HepG2 (cell line): Measurements from ENCODE around the gene PLCG2. TPM values are rescaled to one million over a fixed set of nuclear protein-coding genes. Genes with fewer than 3 reads are reported as not detected.

Experiments
- ATAC-seq: fragments of 200-7000 bp; cut with Tn5 transposase; 3 replicates; pipeline ENCODE4 v1.9.1; 2020; ENCODE audit warnings: mild to moderate bottlenecking, moderate library complexity
- BruUV-seq: library from RNA; stranded (reverse); fragments of 400-500 nt; replicated peaks from 2 replicates; lab custom pipeline; 2021; lab: Mats Ljungman, UMichigan
- CTCF ChIA-PET: fragments of 300-600 bp; formaldehyde crosslinking; extraction: SDS; loops from one replicate; lab custom pipeline; 2021; ENCODE audit warnings: low total read pairs, inconsistent platforms, low intra/inter-chr PET ratio; lab: Yijun Ruan, JAX
- POLR2A ChIA-PET: fragments of 350-600 bp; sonication (Branson Sonifier 250); formaldehyde crosslinking; loops from one replicate; lab custom pipeline; 2020; ENCODE audit warnings: antibody characterized with exemption, inconsistent platforms; lab: Yijun Ruan, JAX
- DNase-seq: peaks from one replicate; pipeline ENCODE4 v3.0.0-alpha.2; 2015; ENCODE audit warnings: low spot score
- FAIRE-seq: peaks from 3 replicates; lab custom pipeline; 2011; peaks lifted over from hg19 to GRCh38; lab: Jason Lieb, UNC
- H2AFZ ChIP-seq: one replicate; pipeline ENCODE4 v1.6.1; 2011; ENCODE audit warnings: low read length, inconsistent platforms
- H3K27ac ChIP-seq: fragments of 300-600 bp; 3 replicates; pipeline ENCODE4 v1.8.0; 2011; ENCODE audit warnings: mixed run types, mild to moderate bottlenecking, mixed read lengths, low read length, inconsistent platforms; ENCODE audit not compliant: insufficient read depth; ENCODE audit errors: extremely low read length
- H3K27me3 ChIP-seq, 2 experiments: fragments of 200-600 bp in 1 of 2; 2 replicates in 1 of 2; 3 replicates in 1 of 2; pipeline versions ENCODE4 v1.6.0 to v1.8.0; 2011; ENCODE audit warnings: low read length in 2 of 2, mild to moderate bottlenecking in 2 of 2, moderate library complexity in 2 of 2, inconsistent platforms in 1 of 2; ENCODE audit not compliant: insufficient read depth in 2 of 2, control insufficient read depth in 1 of 2
- H3K36me3 ChIP-seq, 2 experiments: fragments of 200-600 bp in 1 of 2; replicated peaks in 1 of 2; 2 replicates in 1 of 2; 3 replicates in 1 of 2; pipeline versions ENCODE4 v1.5.1 to v1.8.0; 2011; ENCODE audit warnings: low read length in 2 of 2, inconsistent platforms in 1 of 2; ENCODE audit not compliant: insufficient read depth in 2 of 2, control insufficient read depth in 1 of 2
- H3K4me1 ChIP-seq: 2 replicates; pipeline ENCODE4 v1.5.1; 2012; ENCODE audit warnings: low read length, inconsistent platforms; ENCODE audit not compliant: insufficient read depth
- H3K4me2 ChIP-seq: 2 replicates; pipeline ENCODE4 v1.6.0; 2011; ENCODE audit warnings: low read depth, low read length, inconsistent platforms
- H3K4me3 ChIP-seq, 3 experiments: fragments of 200-600 bp in 1 of 3; sonication (generic), shearing (Covaris generic) in 1 of 3; replicated peaks in 1 of 3; 2 replicates each; pipeline ENCODE4 v1.5.1; 2011 to 2016; ENCODE audit warnings: low read length in 3 of 3, inconsistent platforms in 2 of 3, low read depth in 2 of 3, mild to moderate bottlenecking in 2 of 3, control low read depth in 1 of 3, mixed read lengths in 1 of 3; ENCODE audit not compliant: insufficient read depth in 1 of 3
- H3K79me2 ChIP-seq: one replicate; pipeline ENCODE4 v1.6.1; 2011; ENCODE audit warnings: low read length, inconsistent platforms; ENCODE audit not compliant: insufficient read depth
- H3K9ac ChIP-seq: 2 replicates; pipeline ENCODE4 v1.6.0; 2011; ENCODE audit warnings: mild to moderate bottlenecking, low read depth, low read length, inconsistent platforms; ENCODE audit not compliant: insufficient read depth
- H3K9me3 ChIP-seq: 2 replicates; pipeline ENCODE4 v1.5.1; 2012; ENCODE audit warnings: mild to moderate bottlenecking, low read length
- H4K20me1 ChIP-seq: 2 replicates; pipeline ENCODE4 v1.6.0; 2011; ENCODE audit warnings: inconsistent platforms, mild to moderate bottlenecking, low read length, moderate library complexity; ENCODE audit not compliant: insufficient read depth
- HNRNPL ChIP-seq: fragments of 200-400 bp; formaldehyde crosslinking; IDR thresholded peaks from 2 replicates; pipeline ENCODE4 v1.6.1; 2017; ENCODE audit warnings: mild to moderate bottlenecking, low read depth, low read length
- MZF1 ChIP-seq: sonication (generic); formaldehyde crosslinking; IDR thresholded peaks from 2 replicates; pipeline ENCODE4 v1.8.1; 2023; ENCODE audit warnings: mild to moderate bottlenecking, missing genetic modification reagents, borderline replicate concordance
- RBM39 ChIP-seq: fragments of 200-400 bp; formaldehyde crosslinking; IDR thresholded peaks from one replicate; pipeline ENCODE4 v1.6.1; 2018; ENCODE audit warnings: antibody characterized with exemption, mild to moderate bottlenecking, low read depth, low read length; ENCODE audit not compliant: poor library complexity, severe bottlenecking
- ZBTB8A ChIP-seq: sonication (generic); formaldehyde crosslinking; IDR thresholded peaks from 2 replicates; pipeline ENCODE4 v1.4.0; 2020; ENCODE audit warnings: mild to moderate bottlenecking, low read depth, missing genetic modification reagents, borderline replicate concordance
- ZEB1 ChIP-seq: IDR thresholded peaks from 2 replicates; pipeline ENCODE4 v1.6.1; 2012; ENCODE audit warnings: mild to moderate bottlenecking, low read depth, inconsistent platforms; ENCODE audit not compliant: insufficient replicate concordance
- ZNF337 ChIP-seq: sonication (generic); formaldehyde crosslinking; IDR thresholded peaks from 2 replicates; pipeline ENCODE4 v1.5.1; 2020; ENCODE audit warnings: missing genetic modification reagents, low read depth, mild to moderate bottlenecking, borderline replicate concordance
- WGBS: methylation state at CpG from one replicate; pipeline ENCODE4 v1.1.6; 2017; ENCODE audit warnings: low lambda C conversion rate; 5-methylcytosine and 5-hydroxymethylcytosine counted together
- in situ Hi-C: cut with HindIII; loops from 2 replicates; pipeline ENCODE4 v1.10.0; 2017; ENCODE audit warnings: low pct_unique_long_range_greater_than_20kb; ENCODE audit not compliant: extremely low pct_ligation_motif_present
- intact Hi-C: fragments of 100-400 bp; cut with micrococcal nuclease; formaldehyde crosslinking; loops from one replicate; pipeline ENCODE4 v1.10.0; 2022; ENCODE audit not compliant: unreplicated experiment
- polyA plus RNA-seq, 8 experiments: library from polyadenylated mRNA; depleted of rRNA in 3 of 8; stranded (reverse) in 7 of 8; unstranded in 1 of 8; fragments of >200 nt; fragmentation: Illumina TruSeq in 4 of 8; extraction: Trizol in 4 of 8; gene quantifications; 2 replicates each; pipeline versions ENCODE4 v1.2.1 to v1.2.3, GENCODE V29; 2011 to 2016; ENCODE audit warnings: low read depth in 4 of 8, missing spikeins in 1 of 8, mixed read lengths in 1 of 8; ENCODE audit not compliant: insufficient read depth in 1 of 8
- total RNA-seq, 5 experiments: library from RNA; depleted of rRNA; stranded (reverse); fragments of >200 nt; fragmentation: Illumina TruSeq; extraction: Trizol; gene quantifications; 2 replicates each; pipeline ENCODE4 v1.2.3, GENCODE V29; 2016; ENCODE audit warnings: low read depth in 1 of 5
- TF ChIP-seq, protein P1 (sequence below): sonication (generic); formaldehyde crosslinking; IDR thresholded peaks from 2 replicates; pipeline ENCODE4 v1.8.1; 2022; ENCODE audit warnings: mild to moderate bottlenecking, missing genetic modification reagents
- TF ChIP-seq, protein P2 (sequence below): sonication (generic); formaldehyde crosslinking; IDR thresholded peaks from 2 replicates; pipeline ENCODE4 v1.5.0; 2020; ENCODE audit warnings: mild to moderate bottlenecking, missing genetic modification reagents, borderline replicate concordance
- TF ChIP-seq, protein P3 (sequence below): sonication (generic); formaldehyde crosslinking; IDR thresholded peaks from 2 replicates; pipeline ENCODE4 v1.9.0; 2021; ENCODE audit warnings: missing genetic modification reagents, borderline replicate concordance

PLCG2 gene
- total and polyA plus RNA-seq, 2 of the 13 experiments (the other 11 are each of a cell fraction or from before 2014, with no cell fraction given), result 0.13 to 0.18 TPM

DNA sequence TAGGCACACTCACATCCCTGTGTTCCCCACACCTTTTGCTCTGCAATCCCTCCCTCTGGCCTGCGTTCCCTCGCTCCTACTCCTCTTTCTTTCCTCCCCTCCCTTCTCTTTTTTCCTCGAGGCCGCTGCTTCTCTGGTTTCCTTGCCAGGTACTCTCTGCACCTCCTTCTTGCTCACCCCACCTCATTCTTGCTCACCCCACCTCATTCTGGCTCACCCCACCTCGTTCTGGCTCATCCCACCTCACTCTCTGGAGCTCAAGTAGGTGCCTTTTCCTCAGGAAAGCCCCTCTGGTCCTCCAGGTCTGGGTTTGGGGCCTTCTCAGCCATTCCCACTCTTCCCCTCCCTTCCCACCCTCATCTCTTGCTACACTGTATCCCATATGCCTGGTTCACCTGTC, 103.5 kb downstream of the PLCG2 start:
- no peak for ATAC-seq
- TF ChIP-seq HNRNPL, result no peak
- no peak for TF ChIP-seq MZF1 (CRISPR knock-in tag)
- TF ChIP-seq RBM39, result no peak
- TF ChIP-seq, all 625 proteins: peak for 0
- H3K9ac ChIP-seq, result no peak overlapping the region
- whole genome bisulfite sequencing, result 4% methylated on average over 5 of the region's 5 CpGs
- H3K4me1 ChIP-seq, result peaks cover 3% of the 10 kb centered on the region; the same call in 1 of the 2 replicates
- POLR2A ChIA-PET, result no interaction called here
- DNase-seq, result no peak
- intact Hi-C loops (no loop called here), in situ Hi-C loops (no loop called here)
- H3K27ac ChIP-seq, result no peak overlapping the region
- no peaks in the 10 kb centered on the region for H3K79me2 ChIP-seq
- H3K9me3 ChIP-seq, result no peaks in the 10 kb centered on the region
- no peak for FAIRE-seq
- H3K36me3 ChIP-seq, result no peaks in the 10 kb centered on the region
- H3K4me3 ChIP-seq, result no peak overlapping the region
- H3K27me3 ChIP-seq, result peaks cover 11 to 30% of the 10 kb centered on the region in 2 experiments; a peak in 3 of 5 replicates
- H3K4me2 ChIP-seq, result no peak overlapping the region
- CTCF ChIA-PET, result no interaction called here
- H2AFZ ChIP-seq, result no peak overlapping the region
- no peaks in the 10 kb centered on the region for H4K20me1 ChIP-seq
- no TSS peak for BruUV-seq

DNA sequence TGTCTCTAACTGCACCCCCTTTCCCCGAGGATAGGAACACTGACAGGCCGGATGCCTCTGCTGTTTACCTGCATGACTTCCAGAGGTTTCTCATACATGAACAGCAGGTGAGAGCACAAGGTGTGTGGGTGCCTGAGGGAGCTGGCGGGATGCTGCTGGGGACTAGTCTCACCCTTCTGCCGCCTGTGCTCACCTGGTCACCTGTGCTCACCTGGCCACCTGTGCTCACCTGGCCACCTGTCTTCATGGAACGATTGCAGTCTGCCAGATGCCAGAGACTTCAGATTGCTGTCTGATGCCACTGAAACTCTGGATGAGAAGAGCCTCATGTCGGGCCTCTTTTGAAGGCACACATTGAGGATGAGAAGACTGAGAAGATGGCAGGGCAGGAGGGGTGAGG, 104.1 kb downstream of the PLCG2 start:
- Histone ChIP-seq H3K27ac (no peak overlapping the region), H4K20me1 (no peaks in the 10 kb centered on the region), H2AFZ (no peak overlapping the region), H3K4me1 (peaks cover 10% of the 10 kb centered on the region), H3K79me2 (no peaks in the 10 kb centered on the region), H3K4me3 (no peak overlapping the region), H3K27me3 (peaks cover 11 to 30% of the 10 kb centered on the region in 2 experiments; a peak in 3 of 5 replicates), H3K9me3 (no peaks in the 10 kb centered on the region), H3K9ac (no peak overlapping the region), H3K4me2 (no peak overlapping the region), H3K36me3 (no peaks in the 10 kb centered on the region)
- ChIA-PET POLR2A (no interaction called here), CTCF (no interaction called here)
- BruUV-seq, result no TSS peak
- TF ChIP-seq, protein P1, sequence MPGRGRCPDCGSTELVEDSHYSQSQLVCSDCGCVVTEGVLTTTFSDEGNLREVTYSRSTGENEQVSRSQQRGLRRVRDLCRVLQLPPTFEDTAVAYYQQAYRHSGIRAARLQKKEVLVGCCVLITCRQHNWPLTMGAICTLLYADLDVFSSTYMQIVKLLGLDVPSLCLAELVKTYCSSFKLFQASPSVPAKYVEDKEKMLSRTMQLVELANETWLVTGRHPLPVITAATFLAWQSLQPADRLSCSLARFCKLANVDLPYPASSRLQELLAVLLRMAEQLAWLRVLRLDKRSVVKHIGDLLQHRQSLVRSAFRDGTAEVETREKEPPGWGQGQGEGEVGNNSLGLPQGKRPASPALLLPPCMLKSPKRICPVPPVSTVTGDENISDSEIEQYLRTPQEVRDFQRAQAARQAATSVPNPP, result no peak
- peak; percentile 63 for TF ChIP-seq ZEB1
- TF ChIP-seq, protein P2, sequence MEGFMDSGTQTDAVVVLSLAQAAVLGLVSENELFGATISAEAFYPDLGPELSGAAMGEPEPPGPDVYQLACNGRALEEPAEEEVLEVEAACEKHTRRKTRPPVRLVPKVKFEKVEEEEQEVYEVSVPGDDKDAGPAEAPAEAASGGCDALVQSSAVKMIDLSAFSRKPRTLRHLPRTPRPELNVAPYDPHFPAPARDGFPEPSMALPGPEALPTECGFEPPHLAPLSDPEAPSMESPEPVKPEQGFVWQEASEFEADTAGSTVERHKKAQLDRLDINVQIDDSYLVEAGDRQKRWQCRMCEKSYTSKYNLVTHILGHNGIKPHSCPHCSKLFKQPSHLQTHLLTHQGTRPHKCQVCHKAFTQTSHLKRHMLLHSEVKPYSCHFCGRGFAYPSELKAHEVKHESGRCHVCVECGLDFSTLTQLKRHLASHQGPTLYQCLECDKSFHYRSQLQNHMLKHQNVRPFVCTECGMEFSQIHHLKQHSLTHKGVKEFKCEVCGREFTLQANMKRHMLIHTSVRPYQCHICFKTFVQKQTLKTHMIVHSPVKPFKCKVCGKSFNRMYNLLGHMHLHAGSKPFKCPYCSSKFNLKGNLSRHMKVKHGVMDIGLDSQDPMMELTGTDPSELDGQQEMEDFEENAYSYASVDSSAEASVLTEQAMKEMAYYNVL (CRISPR knock-in tag), result no peak
- no peak for TF ChIP-seq ZBTB8A
- TF ChIP-seq, protein P3, sequence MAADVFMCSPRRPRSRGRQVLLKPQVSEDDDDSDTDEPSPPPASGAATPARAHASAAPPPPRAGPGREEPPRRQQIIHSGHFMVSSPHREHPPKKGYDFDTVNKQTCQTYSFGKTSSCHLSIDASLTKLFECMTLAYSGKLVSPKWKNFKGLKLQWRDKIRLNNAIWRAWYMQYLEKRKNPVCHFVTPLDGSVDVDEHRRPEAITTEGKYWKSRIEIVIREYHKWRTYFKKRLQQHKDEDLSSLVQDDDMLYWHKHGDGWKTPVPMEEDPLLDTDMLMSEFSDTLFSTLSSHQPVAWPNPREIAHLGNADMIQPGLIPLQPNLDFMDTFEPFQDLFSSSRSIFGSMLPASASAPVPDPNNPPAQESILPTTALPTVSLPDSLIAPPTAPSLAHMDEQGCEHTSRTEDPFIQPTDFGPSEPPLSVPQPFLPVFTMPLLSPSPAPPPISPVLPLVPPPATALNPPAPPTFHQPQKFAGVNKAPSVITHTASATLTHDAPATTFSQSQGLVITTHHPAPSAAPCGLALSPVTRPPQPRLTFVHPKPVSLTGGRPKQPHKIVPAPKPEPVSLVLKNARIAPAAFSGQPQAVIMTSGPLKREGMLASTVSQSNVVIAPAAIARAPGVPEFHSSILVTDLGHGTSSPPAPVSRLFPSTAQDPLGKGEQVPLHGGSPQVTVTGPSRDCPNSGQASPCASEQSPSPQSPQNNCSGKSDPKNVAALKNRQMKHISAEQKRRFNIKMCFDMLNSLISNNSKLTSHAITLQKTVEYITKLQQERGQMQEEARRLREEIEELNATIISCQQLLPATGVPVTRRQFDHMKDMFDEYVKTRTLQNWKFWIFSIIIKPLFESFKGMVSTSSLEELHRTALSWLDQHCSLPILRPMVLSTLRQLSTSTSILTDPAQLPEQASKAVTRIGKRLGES (CRISPR knock-in tag), result no peak
- no peak for TF ChIP-seq ZNF337
- in situ Hi-C loops (no loop called here), intact Hi-C loops (no loop called here)
- DNase-seq (no peak), ATAC-seq (no peak), FAIRE-seq (no peak)
- WGBS, result 21% methylated on average over 5 of the region's 6 CpGs
